Transverse colon (tissue), 4 donors: ENCODE data around the gene HOXA10.

Source experiments
- POLR2A ChIP-seq: fragments of 450-650 bp; IDR thresholded peaks from one replicate; pipeline ENCODE4 v1.6.1; 2016; ENCODE audit warnings: antibody characterized with exemption, mild to moderate bottlenecking, moderate library complexity
- POLR2AphosphoS5 ChIP-seq, 3 donors: sonication (generic); formaldehyde crosslinking; IDR thresholded peaks; one replicate each; pipeline ENCODE4 v1.6.1; 2016; ENCODE audit warnings: antibody characterized with exemption in 3 of 3
- TF ChIP-seq, protein P1 (sequence below), 5 experiments: fragments of 200-600 bp in 3 of 5; fragments of 450-650 bp in 2 of 5; sonication (generic) in 3 of 5; IDR thresholded peaks; 1 replicate in 2 of 5; 2 replicates in 3 of 5; pipeline ENCODE4 v1.5.1; 2016 to 2017; ENCODE audit warnings: antibody characterized with exemption in 5 of 5, inconsistent platforms in 3 of 5, mild to moderate bottlenecking in 2 of 5, moderate library complexity in 1 of 5

DNA sequence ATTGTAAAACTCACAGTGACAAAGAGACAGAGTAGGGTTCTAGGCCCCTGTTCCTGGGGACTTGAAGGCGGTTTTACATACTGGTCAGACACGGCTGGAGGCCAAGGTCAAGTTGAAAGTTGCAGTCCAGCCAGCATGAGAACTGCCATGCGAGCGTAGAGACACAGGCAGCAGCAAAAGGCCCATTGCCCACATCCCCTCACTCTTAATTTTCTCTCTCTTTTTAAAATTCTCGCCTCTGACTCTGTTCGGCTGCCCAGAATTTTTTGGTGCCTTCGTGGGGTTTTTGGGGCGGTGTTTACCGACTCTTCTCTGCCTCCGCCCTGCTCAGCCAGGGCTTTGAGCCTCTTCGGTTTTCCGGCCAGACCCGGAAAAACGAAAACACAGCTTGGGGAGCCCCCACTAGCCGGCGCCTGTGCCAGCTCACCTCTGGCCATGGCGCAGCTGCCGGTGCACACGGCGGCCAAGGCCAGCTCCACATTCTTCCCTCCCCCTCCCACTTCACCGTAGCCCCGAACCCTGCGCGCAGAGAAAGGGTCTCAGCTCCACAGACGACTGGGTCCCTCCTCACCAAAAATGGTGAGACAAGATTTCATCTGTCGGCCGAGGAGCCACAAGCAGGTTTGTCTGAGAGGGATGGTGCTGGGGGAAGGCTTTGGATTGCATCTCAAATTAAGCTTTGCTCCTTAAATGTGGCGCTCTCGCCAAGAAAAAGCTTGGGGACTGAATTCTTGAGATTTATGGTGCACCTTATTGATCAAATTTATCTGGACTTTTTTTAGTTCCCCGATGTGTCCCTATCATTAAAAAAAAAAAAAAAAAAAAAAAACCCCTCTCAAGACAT is 28.1 kb upstream of the HOXA10 start:
- TF ChIP-seq, protein P1, sequence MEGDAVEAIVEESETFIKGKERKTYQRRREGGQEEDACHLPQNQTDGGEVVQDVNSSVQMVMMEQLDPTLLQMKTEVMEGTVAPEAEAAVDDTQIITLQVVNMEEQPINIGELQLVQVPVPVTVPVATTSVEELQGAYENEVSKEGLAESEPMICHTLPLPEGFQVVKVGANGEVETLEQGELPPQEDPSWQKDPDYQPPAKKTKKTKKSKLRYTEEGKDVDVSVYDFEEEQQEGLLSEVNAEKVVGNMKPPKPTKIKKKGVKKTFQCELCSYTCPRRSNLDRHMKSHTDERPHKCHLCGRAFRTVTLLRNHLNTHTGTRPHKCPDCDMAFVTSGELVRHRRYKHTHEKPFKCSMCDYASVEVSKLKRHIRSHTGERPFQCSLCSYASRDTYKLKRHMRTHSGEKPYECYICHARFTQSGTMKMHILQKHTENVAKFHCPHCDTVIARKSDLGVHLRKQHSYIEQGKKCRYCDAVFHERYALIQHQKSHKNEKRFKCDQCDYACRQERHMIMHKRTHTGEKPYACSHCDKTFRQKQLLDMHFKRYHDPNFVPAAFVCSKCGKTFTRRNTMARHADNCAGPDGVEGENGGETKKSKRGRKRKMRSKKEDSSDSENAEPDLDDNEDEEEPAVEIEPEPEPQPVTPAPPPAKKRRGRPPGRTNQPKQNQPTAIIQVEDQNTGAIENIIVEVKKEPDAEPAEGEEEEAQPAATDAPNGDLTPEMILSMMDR (IDR thresholded peaks at IDR 0.05), result no peak
- TF ChIP-seq POLR2AphosphoS5 (IDR thresholded peaks at IDR 0.05) (no peak), POLR2A (no peak)
